Fibroblast of mammary gland (primary cell): Measurements from ENCODE around the gene BAIAP2.

ENCODE experiments used
- DNase-seq: peaks from one replicate; pipeline ENCODE4 v3.0.0-alpha.2; 2010; ENCODE audit warnings: low read depth
- H3K4me3 ChIP-seq: 2 replicates; pipeline ENCODE4 v1.5.1; 2011; ENCODE audit warnings: low read depth, mild to moderate bottlenecking, low read length, moderate library complexity; ENCODE audit not compliant: control insufficient read depth
- CTCF ChIP-seq: conservative IDR thresholded peaks from 2 replicates; pipeline ENCODE4 v1.5.1; 2011; ENCODE audit warnings: low read depth, low read length, inconsistent platforms; ENCODE audit not compliant: control insufficient read depth, insufficient read depth

The BAIAP2 gene

GRCh38 chr17:80997424-80998117 is 37.4 kb upstream of the BAIAP2 start:
- no peak for TF ChIP-seq CTCF
- DNase-seq: no peak
- H3K4me3 ChIP-seq: no peak overlapping the region

GRCh38 chr17:80998118-80998747 is 36.7 kb upstream of the BAIAP2 start:
- no peak for DNase-seq
- TF ChIP-seq CTCF: no peak
- no peak overlapping the region for H3K4me3 ChIP-seq

GRCh38 chr17:80998748-80999535 is 36.0 kb upstream of the BAIAP2 start:
- no peak overlapping the region for H3K4me3 ChIP-seq
- no peak for DNase-seq
- no peak for TF ChIP-seq CTCF

GRCh38 chr17:80999536-81000333 is 35.2 kb upstream of the BAIAP2 start:
- TF ChIP-seq CTCF: no peak
- no peak overlapping the region for H3K4me3 ChIP-seq
- DNase-seq: no peak

- DNase-seq: no peak
- no peak overlapping the region for H3K4me3 ChIP-seq
- TF ChIP-seq CTCF: no peak
Measured at GRCh38 chr17:81000334-81000630, 34.7 kb upstream of the BAIAP2 start.

GRCh38 chr17:81000631-81001357 is 34.2 kb upstream of the BAIAP2 start:
- no peak for DNase-seq
- no peak overlapping the region for H3K4me3 ChIP-seq
- TF ChIP-seq CTCF: no peak
